Motor neuron (in vitro differentiated cells): ENCODE results near the gene EFCAB10. TPM values are rescaled to one million over a fixed set of nuclear protein-coding genes. Genes with fewer than 3 reads are reported as not detected.
A peak's percentile ranks its signal among the peaks of the same experiment; 100 is the strongest.

Experiments used
- ATAC-seq, 8 experiments: fragments of 200-7000 bp; cut with Tn5 transposase; replicated peaks in 6 of 8; 2 replicates each; pipeline ENCODE4 v1.8.0; 2021; ENCODE audit warnings: mild to moderate bottlenecking in 8 of 8, moderate library complexity in 8 of 8
- H3K27ac ChIP-seq, 2 donors: fragments of 250-450 bp; sonication (Bioruptor Pico); 2 replicates each; pipeline ENCODE4 v1.9.0; 2021; ENCODE audit warnings: antibody characterized with exemption in 2 of 2, mild to moderate bottlenecking in 2 of 2, moderate library complexity in 1 of 2
- H3K4me1 ChIP-seq, 2 donors: fragments of 250-450 bp; sonication (Bioruptor Pico); replicated peaks in 1 of 2; 2 replicates each; pipeline ENCODE4 v1.6.1; 2021; ENCODE audit warnings: antibody characterized with exemption in 2 of 2, mild to moderate bottlenecking in 2 of 2, moderate library complexity in 1 of 2
- H3K4me3 ChIP-seq, 5 donors: fragments of 250-450 bp; sonication (Bioruptor Pico); 2 replicates each; pipeline ENCODE4 v1.9.0; 2021; ENCODE audit warnings: antibody characterized with exemption in 5 of 5, mild to moderate bottlenecking in 5 of 5, moderate library complexity in 4 of 5
- WGBS, 10 experiments: fragments of 450-650 bp; shearing (Covaris generic); methylation state at CpG; one replicate each; pipeline ENCODE4 v1.0.0; 2022; 5-methylcytosine and 5-hydroxymethylcytosine counted together
- in situ Hi-C, 9 experiments: fragments of 400-800 bp; cut with MboI; loops; one replicate each; pipeline ENCODE4 v1.15.0; 2021; ENCODE audit warnings: low sequenced_read_pairs in 9 of 9, low pct_unique_long_range_greater_than_20kb in 2 of 9; ENCODE audit not compliant: unreplicated experiment in 9 of 9
- total RNA-seq, 8 experiments: library from RNA; unstranded; fragments of 300-600 nt; gene quantifications; 2 replicates each; pipeline versions ENCODE4 v1.2.3 to v1.2.4, GENCODE V29; 2022

The EFCAB10 gene
- 10 to 100 TPM in 1 of 8 experiments, 1 to 10 TPM in 5, under 1 TPM in 2; 0.71 to 27.2 (median 1.4) TPM for total RNA-seq

- ATAC-seq, result peak; percentile 65 to 100 (median 99)
- in situ Hi-C loops, result no loop called here
- H3K27ac ChIP-seq, result peak within 1 kb of the TSS in 1 of 2 donors; percentile 9
- WGBS, 10 experiments, result 0 to 91% (median 14%) methylated on average over 1 to 27 of the region's 36 CpGs; no CpG with 5 or more reads in 3 of the 10 experiments
- H3K4me1 ChIP-seq, result no peaks in the 10 kb centered on the region
- H3K4me3 ChIP-seq, result peak within 1 kb of the TSS; percentile 33 to 52 (median 43)
These were observed at the start of gene EFCAB10 for GRCh38 chr7:105581066-105581811. EFCAB10 (minus strand) TSS chr7:105581493; CDS start chr7:105581463, 30 bp downstream.

- in situ Hi-C loops, result loop anchor here in 6 of 9 experiments (25.0 kb wide), 1 partner anchor 411 kb away; no protein-coding TSS in a partner anchor
- no peak for ATAC-seq
- Histone ChIP-seq H3K4me1 (peaks cover 9 to 18% of the 10 kb centered on the region in 2 donors), H3K27ac (no peak overlapping the region), H3K4me3 (no peak overlapping the region)
- 27 to 100% (median 85%) methylated on average over 1 to 2 of the region's 2 CpGs for WGBS, 10 experiments
These were observed 44.7 kb upstream of the EFCAB10 start for GRCh38 chr7:105625986-105626385.

DNA sequence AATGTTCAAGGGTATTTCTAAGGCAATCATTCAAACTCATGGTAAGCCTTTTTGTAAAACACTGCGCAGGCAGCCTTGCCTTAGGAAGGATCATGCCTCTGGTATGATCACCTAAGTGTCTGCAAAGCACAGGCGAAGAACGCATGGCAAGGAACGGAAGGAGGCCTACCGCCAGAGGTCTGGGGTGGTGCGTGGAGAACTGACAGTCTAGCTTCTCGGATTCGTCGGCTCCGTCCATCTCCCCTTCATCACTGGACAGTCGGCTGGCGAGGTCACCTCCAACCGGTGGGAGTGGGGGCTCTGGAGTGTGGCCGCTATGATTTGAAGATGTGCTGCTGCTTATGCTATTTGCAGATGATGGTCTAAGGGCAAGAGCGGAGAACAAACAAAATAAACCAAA is 42.6 kb upstream of the EFCAB10 start:
- no peak overlapping the region for H3K4me3 ChIP-seq
- 92 to 98% (median 96%) methylated on average over 5 to 11 of the region's 15 CpGs; no CpG with 5 or more reads in 5 of the 10 experiments for WGBS, 10 experiments
- no peak for ATAC-seq
- H3K4me1 ChIP-seq, result peaks cover 9 to 18% of the 10 kb centered on the region in 2 donors
- in situ Hi-C loops, result no loop called here
- H3K27ac ChIP-seq, result no peak overlapping the region

DNA sequence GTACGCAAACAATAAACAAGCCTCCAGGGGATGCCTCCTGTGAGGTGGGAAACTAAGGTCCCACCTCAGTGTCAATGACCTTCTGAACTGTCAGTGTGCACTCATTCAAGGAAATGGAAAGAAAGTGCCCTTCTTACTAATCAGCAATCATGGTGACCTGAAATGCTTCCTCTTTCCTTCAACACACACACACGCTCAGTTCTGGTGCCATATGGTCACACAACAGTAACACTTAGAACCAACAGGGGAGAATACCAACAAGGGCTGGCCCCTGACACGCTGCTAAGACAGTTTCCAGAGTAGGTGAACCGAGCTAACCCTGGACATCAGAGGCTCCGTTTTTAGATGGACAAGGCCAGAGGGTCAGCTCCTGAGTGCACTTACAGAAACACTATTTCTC is 42.1 kb upstream of the EFCAB10 start:
- 80 to 100% (median 93%) methylated on average over 1 to 4 of the region's 5 CpGs; no CpG with 5 or more reads in 3 of the 10 experiments for WGBS, 10 experiments
- in situ Hi-C loops, result no loop called here
- Histone ChIP-seq H3K4me3 (no peak overlapping the region), H3K27ac (peak overlapping the region in 1 of 2 donors; percentile 3), H3K4me1 (peaks cover 9 to 18% of the 10 kb centered on the region in 2 donors)
- no peak for ATAC-seq

DNA sequence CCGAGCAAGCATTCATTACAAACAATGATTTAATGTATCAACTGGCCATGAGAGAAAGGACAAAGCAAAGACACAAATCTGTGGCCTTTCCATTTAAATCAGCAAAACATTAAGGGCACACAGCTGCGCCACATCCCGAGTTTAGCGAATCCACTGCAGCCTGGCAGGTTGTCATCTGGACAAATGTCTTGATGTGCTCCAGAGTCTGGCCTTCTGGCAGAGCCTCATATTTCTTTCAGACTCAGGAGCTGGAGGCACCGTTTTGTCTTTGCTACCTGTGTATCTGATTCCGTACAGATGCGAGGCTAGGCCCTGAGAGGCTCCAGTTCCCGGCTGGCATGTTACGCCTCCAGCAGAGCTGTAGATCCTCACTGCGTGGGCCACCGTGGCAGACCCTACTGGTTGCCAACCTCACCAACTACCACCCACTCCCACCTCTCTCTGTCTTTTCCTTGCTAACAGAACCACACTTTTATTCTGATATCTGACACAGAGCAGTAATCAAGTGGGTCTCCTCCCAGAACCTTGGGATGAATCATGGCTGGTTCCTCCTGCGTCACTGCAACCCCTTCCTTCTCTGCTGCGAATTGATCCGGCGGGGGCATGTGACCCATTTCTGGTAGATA is 40.9 kb upstream of the EFCAB10 start:
- in situ Hi-C loops, result no loop called here
- peak overlapping the region; percentile 3 to 75 for H3K27ac ChIP-seq
- 41 to 93% (median 85%) methylated on average over 3 to 10 of the region's 15 CpGs; no CpG with 5 or more reads in 2 of the 10 experiments for WGBS, 10 experiments
- H3K4me3 ChIP-seq, result no peak overlapping the region
- H3K4me1 ChIP-seq, result peaks cover 9 to 18% of the 10 kb centered on the region in 2 donors
- ATAC-seq, result peak in 5 of 8 experiments; percentile 36 to 91 (median 58)

DNA sequence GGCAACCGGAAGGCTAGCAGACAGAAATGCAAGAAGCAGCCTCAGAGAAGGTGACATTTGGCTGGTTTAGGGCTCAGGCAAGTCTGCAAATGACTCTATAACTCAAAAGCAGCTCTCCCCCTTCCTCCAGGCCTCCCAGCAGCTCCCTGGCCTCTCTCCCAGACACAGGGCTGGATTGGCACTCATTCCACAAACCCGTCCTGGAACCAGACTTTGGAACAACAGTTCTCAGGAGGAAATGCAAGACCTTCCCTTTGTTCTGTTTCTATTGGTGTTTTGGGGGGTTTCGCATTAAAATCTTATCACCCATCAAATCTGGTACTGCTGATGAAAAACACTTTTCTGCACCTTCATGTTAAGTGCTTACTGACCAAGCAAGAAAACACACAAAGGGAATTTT is 40.3 kb upstream of the EFCAB10 start:
- WGBS, 10 experiments, result 38 to 100% (median 79%) methylated on average over 1 to 3 of the region's 3 CpGs; no CpG with 5 or more reads in 2 of the 10 experiments
- in situ Hi-C loops, result no loop called here

DNA sequence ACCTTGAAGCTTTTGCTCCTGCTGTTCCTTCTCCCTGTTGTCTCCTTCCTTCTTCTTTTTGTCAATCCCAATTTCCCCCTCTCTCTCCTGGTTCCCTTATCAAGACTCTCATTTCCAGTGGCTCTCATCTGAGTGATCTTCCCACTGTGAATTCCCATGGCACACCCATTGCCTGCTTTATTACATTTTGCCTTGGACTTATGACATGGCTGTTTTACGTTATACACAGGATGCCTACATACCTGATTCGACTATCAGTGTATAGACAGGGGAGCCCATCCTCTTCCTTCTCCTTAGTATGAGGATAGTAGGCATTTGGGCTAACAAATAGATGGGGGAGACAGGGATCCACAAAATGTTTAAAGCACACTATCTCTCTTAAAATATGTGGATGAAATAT is 39.9 kb upstream of the EFCAB10 start:
- Histone ChIP-seq H3K4me1 (peaks cover 9 to 18% of the 10 kb centered on the region in 2 donors), H3K4me3 (no peak overlapping the region), H3K27ac (peak overlapping the region in 1 of 2 donors; percentile 73)
- 0 to 50% (median 44%) methylated on average over 1 to 2 of the region's 2 CpGs; no CpG with 5 or more reads in 4 of the 10 experiments for WGBS, 10 experiments
- ATAC-seq, result peak in 2 of 8 experiments; percentile 31 to 53
- in situ Hi-C loops, result no loop called here

More for the DNA sequence above, 40.3 kb upstream of the EFCAB10 start:
- peak overlapping the region; percentile 73 to 75 for H3K27ac ChIP-seq
- H3K4me3 ChIP-seq, result no peak overlapping the region
- peaks cover 9 to 18% of the 10 kb centered on the region in 2 donors for H3K4me1 ChIP-seq
- ATAC-seq, result peak in 3 of 8 experiments; percentile 10 to 49 (median 47)

DNA sequence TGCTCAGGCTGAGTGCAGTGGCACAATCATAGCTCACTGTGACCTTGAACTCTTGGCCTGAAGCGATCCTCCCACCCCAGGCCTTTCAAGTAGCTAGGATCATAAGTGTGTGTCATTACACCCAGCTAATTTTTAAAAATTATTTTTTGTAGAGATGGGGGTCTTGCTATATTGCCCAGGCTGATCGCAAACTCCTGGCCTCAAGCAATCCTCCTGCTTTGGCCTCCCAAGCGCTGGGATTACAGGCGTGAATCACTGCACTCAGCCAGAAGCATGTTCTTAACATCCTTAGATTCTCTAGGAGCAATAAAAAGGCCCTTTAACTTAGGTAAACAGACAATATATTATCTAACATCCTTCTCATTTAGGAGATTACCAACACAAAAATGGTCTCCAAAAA is 38.3 kb upstream of the EFCAB10 start:
- WGBS, 10 experiments, result 70 to 100% (median 98%) methylated on average over 2 to 4 of the region's 4 CpGs; no CpG with 5 or more reads in 6 of the 10 experiments
- Histone ChIP-seq H3K27ac (no peak overlapping the region), H3K4me1 (peaks cover 9 to 18% of the 10 kb centered on the region in 2 donors), H3K4me3 (no peak overlapping the region)
- no peak for ATAC-seq
- in situ Hi-C loops, result no loop called here

- ATAC-seq, result no peak
- H3K27ac ChIP-seq, result no peak overlapping the region
- no peak overlapping the region for H3K4me3 ChIP-seq
- 60 to 94% (median 71%) methylated on average over 1 to 3 of the region's 5 CpGs; no CpG with 5 or more reads in 4 of the 10 experiments for WGBS, 10 experiments
- peaks cover 9 to 18% of the 10 kb centered on the region in 2 donors for H3K4me1 ChIP-seq
- in situ Hi-C loops, result no loop called here
These were observed 36.7 kb upstream of the EFCAB10 start for GRCh38 chr7:105618016-105618296.

DNA sequence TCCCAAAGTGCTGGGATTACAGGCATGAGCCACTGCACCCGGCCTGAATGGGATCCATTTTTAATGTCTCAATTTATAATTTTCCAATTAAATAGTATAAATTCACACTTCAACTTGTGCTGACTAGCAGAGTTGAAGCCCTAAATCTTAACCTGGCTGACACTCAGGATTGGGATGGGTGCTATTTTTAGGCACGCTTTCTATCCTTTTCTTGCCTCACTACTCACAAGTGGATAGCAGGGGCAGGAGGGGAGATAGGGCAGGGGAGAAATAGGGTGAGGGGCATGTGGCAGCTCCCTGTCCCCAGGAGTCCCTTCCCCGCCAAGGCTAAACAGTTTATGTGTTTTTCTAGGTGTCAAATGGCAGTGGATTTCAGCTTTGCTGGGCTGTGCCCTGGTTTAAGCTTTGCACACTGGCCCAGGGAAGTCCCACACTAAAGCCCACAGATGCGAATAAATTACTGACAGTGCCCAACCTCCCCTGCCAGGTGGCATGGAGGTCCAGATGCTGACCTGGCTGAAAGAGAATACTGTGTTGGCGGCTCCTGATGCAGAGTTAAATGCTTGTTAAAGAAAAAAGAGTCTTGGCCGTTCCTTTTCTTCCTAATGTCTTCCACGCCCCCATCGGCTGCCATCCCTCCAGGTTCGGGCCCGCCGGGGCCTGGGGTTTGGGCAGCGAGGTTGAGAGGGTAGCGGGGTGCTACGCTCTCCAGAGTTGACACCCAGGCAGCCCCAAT is 36.2 kb upstream of the EFCAB10 start:
- ATAC-seq, result peak in 1 of 8 experiments; percentile 29
- Histone ChIP-seq H3K27ac (no peak overlapping the region), H3K4me3 (no peak overlapping the region), H3K4me1 (peaks cover 9 to 13% of the 10 kb centered on the region in 2 donors)
- WGBS, 10 experiments, result 90 to 100% (median 95%) methylated on average over 2 to 7 of the region's 14 CpGs; no CpG with 5 or more reads in 2 of the 10 experiments
- in situ Hi-C loops, result no loop called here

- Histone ChIP-seq H3K4me3 (no peak overlapping the region), H3K4me1 (no peaks in the 10 kb centered on the region), H3K27ac (no peak overlapping the region)
- 60 to 100% (median 100%) methylated on average over 1 to 10 of the region's 20 CpGs; no CpG with 5 or more reads in 3 of the 10 experiments for WGBS, 10 experiments
- no peak for ATAC-seq
- in situ Hi-C loops, result no loop called here
These were observed 33.1 kb upstream of the EFCAB10 start for GRCh38 chr7:105614341-105614840.

GRCh38 chr7:105613611-105614330 is 32.5 kb upstream of the EFCAB10 start:
- no peak for ATAC-seq
- in situ Hi-C loops, result no loop called here
- 80 to 97% (median 93%) methylated on average over 2 to 12 of the region's 32 CpGs for WGBS, 10 experiments
- Histone ChIP-seq H3K27ac (no peak overlapping the region), H3K4me3 (no peak overlapping the region), H3K4me1 (no peaks in the 10 kb centered on the region)
